Measurements from ENCODE around the gene PPP1R9B. TPM values are rescaled to one million over a fixed set of nuclear protein-coding genes. Genes with fewer than 3 reads are reported as not detected.
A peak's percentile ranks its signal among the peaks of the same experiment; 100 is the strongest.

PPP1R9B gene
- polyA plus RNA-seq (ENCODE audit: insufficient read length in 4 of 4), result 10 to 100 TPM; 46.7 to 50.4 (median 49.3) TPM

GRCh38 chr17:50150354-50151040 is at the start of gene PPP1R9B:
Gene PPP1R9B, minus strand, starts transcription at chr17:50150677. Its CDS starts 164 bp downstream, at chr17:50150513.
- DNase-seq (ENCODE audit: low read depth in 4 of 4, low spot score in 3 of 4), result no peak

GRCh38 chr17:50199803-50200456 is 49.5 kb upstream of the PPP1R9B start:
- peak; percentile 81 to 91 (median 90) for DNase-seq (ENCODE audit: low read depth in 4 of 4, low spot score in 3 of 4)

GRCh38 chr17:50199211-50199802 is 48.8 kb upstream of the PPP1R9B start:
- no peak for DNase-seq (ENCODE audit: low read depth in 4 of 4, low spot score in 3 of 4)

- no peak for DNase-seq (ENCODE audit: low read depth in 4 of 4, low spot score in 3 of 4)
Measured at GRCh38 chr17:50198026-50198669, 47.7 kb upstream of the PPP1R9B start.

- DNase-seq (ENCODE audit: low read depth in 4 of 4, low spot score in 3 of 4), result no peak
Measured at GRCh38 chr17:50196826-50197225, 46.3 kb upstream of the PPP1R9B start.

- DNase-seq (ENCODE audit: low read depth in 4 of 4, low spot score in 3 of 4), result no peak
Measured at GRCh38 chr17:50196036-50196435, 45.6 kb upstream of the PPP1R9B start.

- no peak for DNase-seq (ENCODE audit: low read depth in 4 of 4, low spot score in 3 of 4)
Measured at GRCh38 chr17:50194934-50195865, 44.7 kb upstream of the PPP1R9B start.

- no peak for DNase-seq (ENCODE audit: low read depth in 4 of 4, low spot score in 3 of 4)
Measured at GRCh38 chr17:50194140-50194933, 43.9 kb upstream of the PPP1R9B start.

- no peak for DNase-seq (ENCODE audit: low read depth in 4 of 4, low spot score in 3 of 4)
Measured at GRCh38 chr17:50192618-50193291, 42.3 kb upstream of the PPP1R9B start.

- DNase-seq (ENCODE audit: low read depth in 4 of 4, low spot score in 3 of 4), result no peak
Measured at GRCh38 chr17:50192144-50192617, 41.7 kb upstream of the PPP1R9B start.

GRCh38 chr17:50191359-50192143 is 41.1 kb upstream of the PPP1R9B start:
- DNase-seq (ENCODE audit: low read depth in 4 of 4, low spot score in 3 of 4), result no peak

- DNase-seq (ENCODE audit: low read depth in 4 of 4, low spot score in 3 of 4), result no peak
Measured at GRCh38 chr17:50190603-50191358, 40.3 kb upstream of the PPP1R9B start.

- DNase-seq (ENCODE audit: low read depth in 4 of 4, low spot score in 3 of 4), result no peak
Measured at GRCh38 chr17:50190293-50190602, 39.8 kb upstream of the PPP1R9B start.

GRCh38 chr17:50189550-50190292 is 39.2 kb upstream of the PPP1R9B start:
- no peak for DNase-seq (ENCODE audit: low read depth in 4 of 4, low spot score in 3 of 4)

GRCh38 chr17:50188921-50189549 is 38.6 kb upstream of the PPP1R9B start:
- DNase-seq (ENCODE audit: low read depth in 4 of 4, low spot score in 3 of 4), result no peak

GRCh38 chr17:50188531-50188920 is 38.0 kb upstream of the PPP1R9B start:
- DNase-seq (ENCODE audit: low read depth in 4 of 4, low spot score in 3 of 4), result no peak
